NCI-H82 (cell line): ENCODE measurements around the gene PDX1.

Source experiments
- DNase-seq: peaks from one replicate; lab custom pipeline; 2025; lab: John Stamatoyannopoulos, UW

PDX1 gene

DNA sequence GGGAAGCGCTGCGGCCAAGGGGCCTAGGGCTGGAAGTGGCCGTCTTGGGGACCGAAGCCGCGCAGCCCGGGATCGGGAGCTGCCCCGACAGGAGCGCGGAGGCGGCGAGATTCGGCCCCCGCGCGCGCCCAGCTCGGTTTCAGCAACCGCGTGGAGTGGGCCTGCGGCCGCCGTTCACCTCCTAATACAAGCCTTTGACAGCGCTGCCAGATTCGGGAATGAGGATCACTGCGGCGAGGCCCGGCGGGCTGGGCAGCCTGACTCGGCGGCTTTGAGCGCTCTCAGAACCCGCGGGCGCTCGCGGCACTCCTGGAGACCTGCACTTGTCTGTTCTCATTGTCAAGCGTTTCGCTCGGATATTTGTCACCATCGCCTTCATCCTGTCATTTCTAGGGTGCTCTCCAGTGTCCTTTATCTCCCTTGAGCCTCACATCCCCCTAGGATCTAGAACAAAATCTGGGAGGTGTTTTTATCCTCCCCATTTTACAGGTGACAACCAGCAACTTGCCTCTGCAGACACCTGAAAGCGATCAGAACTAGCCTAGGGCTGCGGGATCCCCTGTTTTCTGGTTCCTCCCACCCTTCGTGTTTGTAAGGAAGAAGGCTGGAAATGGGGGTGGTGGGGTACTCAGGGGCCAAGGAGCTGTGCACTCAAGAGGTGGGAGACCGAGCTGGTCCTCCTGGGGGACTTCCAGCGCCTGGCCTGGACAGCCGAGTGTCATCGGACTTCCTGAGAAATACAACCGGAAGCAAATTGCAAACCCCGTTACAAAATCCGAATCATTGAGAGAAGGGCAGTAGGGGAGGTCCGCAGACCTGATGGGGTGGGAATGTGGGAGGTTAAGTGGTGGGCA, 50.8 kb downstream of the PDX1 start:
- DNase-seq: no peak

DNA sequence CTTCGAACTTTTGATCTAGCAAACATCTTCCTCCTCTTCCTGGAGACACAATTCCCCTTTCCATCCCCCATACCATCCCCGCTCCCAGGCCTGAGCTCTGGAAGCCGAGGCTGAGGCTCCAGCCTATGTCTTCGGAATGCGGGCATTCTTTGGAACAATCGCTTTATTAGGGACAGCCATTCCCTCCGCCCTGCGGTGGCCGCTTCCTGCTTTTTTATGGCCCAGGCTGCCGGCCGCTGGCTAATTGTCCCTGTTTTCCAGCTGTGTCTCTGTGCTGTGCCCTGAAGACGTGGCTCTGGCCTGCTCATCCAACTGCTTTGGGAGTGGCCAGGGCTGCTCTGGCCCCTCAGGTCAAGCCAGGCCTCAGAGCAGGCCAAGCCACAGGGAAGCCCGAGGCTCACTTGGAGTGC, 51.4 kb downstream of the PDX1 start:
- DNase-seq: no peak

DNA sequence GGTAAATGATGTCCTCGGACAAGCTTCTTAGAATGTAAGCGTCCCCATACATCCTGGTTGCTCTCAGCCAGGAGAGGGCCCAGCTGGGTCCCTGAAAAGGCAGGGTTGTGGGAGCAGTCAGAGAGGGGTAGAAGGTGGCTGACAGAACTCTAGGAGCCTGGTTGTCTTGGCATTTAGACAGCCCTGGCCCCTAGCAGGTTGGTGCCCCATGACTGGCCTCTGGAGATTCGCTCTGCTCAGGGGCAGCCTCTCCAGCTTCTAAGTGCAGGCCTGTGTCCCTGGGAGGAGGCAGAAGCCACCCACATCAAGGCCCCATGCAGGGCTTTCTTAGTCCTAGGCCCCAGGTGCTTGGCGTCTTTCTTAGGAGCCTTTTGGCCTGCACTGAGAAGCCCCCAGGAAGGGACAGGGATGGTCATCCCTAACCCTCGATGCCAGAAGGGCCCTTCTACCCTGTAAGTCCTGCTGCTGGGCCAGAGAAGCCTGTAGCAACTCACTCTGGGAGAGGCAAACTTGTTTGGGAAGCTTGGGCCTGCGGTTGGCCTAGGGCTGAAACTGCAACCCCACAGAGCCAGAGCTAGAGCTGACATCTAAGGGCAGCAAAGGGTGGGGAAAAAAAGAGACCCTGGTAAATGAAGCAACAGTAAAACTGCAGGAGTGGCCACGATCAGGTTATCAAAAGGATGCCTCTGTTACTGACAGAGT, 52.1 kb downstream of the PDX1 start:
- no peak for DNase-seq

DNA sequence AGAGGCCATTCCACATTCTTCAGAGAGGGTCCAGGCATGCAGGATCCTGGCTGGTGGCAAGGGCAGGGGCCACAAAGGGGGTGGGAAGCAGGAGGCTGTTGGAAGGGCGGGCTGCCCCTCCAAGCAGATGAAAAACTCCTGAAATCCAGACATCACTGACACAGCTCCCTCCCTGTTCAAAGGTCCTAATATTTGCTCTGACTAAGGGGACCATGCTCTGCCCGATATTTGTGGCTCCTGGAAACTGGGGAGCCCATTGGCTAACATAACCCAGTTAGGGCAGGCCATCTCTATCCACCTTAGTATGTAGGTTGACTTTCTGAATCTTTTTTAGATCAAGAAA, 52.6 kb downstream of the PDX1 start:
- no peak for DNase-seq

DNA sequence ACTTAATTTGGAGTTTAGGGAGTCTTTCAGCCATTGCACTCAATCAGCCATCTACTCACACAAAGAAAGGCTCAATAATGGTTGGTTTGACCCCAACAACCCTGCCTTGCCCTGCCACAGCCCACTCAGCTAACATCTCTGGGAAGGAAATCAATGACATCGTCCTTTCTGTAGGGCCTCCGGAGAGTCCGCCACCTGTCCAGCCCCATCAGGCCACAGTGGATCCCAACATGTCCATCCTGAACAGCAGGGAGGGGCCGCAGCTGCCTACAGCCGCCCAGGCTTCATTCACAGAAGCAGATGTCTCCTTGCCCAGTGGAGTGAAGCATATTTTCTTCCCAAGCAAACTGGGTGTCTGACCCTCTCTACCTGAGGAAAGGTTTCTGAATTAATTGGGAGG, 53.5 kb downstream of the PDX1 start:
- DNase-seq: no peak

DNA sequence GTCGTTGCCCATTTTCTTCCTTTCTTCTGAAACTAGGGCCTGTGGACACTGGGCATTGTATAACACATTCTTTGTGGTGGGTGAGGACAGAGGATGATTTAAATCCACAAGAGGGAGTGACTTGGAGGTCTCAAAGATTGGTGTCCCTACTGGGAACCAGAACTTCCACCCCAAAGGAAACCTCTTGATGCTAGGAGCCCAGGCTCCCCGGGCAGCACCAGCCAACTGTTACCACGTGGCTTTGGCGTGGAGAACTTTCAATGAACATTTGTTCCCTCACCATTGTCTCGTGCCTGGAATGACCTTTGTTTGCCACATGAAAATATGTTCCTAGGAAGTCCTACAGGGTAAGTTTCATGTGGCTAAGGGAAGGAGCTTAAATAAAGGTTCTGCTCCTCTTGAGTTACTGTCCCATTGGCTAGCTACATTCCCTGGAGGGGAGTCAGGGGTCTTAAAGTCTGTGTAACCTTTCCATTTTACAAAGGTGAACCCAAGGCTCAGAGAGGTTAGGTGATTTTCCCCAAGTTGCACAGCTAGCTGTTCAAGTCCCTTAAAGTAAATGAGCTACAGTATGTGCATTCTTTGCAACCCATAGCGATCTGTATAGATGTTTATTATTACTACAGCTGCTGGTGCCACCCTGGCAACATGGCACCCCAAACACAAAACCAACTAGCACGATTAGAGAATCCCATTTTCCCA, 54.3 kb downstream of the PDX1 start:
- DNase-seq: no peak
